Measurements from ENCODE around the gene OSR1.

DNA sequence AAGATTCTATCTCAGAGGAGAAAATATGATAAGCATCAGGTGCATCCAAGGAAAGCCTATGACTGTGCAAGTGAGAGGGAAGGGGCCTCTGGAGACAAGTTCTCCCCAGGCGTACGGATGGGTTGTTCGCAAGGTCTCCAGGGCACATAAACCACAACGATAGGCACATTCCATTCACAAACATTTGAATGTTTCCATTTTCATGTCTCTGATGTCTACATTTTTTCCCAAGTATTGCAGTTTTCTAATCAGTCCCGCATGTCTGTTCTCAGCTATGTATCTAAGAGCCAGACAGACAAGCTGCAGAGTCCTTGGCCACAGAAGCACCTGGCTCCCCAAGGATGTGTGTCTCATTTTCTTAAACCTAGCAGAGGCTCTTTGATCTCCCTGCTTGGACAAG lies 28.0 kb downstream of the OSR1 start:
- TF ChIP-seq, protein P1, sequence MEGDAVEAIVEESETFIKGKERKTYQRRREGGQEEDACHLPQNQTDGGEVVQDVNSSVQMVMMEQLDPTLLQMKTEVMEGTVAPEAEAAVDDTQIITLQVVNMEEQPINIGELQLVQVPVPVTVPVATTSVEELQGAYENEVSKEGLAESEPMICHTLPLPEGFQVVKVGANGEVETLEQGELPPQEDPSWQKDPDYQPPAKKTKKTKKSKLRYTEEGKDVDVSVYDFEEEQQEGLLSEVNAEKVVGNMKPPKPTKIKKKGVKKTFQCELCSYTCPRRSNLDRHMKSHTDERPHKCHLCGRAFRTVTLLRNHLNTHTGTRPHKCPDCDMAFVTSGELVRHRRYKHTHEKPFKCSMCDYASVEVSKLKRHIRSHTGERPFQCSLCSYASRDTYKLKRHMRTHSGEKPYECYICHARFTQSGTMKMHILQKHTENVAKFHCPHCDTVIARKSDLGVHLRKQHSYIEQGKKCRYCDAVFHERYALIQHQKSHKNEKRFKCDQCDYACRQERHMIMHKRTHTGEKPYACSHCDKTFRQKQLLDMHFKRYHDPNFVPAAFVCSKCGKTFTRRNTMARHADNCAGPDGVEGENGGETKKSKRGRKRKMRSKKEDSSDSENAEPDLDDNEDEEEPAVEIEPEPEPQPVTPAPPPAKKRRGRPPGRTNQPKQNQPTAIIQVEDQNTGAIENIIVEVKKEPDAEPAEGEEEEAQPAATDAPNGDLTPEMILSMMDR (IDR thresholded peaks at IDR 0.05): no peak
- TF ChIP-seq POLR2A (IDR thresholded peaks at IDR 0.05): no peak

Measured in esophagus squamous epithelium (tissue), 4 donors.